ENCODE measurements around the gene CHMP3.

The CHMP3 gene

DNA sequence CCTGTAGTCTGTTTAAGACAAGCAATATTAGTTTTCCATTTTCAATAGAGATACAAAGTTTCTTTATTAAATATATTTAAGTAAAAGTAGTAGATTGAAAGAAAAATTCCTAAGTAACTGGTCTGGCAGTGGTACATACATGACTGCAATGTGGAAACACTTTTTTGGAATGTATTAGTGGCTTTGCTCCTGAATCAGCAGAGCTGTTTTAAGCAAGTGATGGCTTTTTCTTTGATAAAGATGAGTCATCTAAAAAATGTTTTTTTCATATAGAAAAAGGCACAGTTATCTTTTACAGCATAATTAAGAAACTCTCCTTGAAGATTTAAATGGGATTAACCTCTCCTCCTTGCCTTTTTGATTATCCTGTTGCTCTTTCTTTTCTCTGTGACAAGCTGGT is 87.2 kb downstream of the CHMP3 start:
- no peaks in the 10 kb centered on the region for H4K20me1 ChIP-seq (ENCODE audit: control insufficient read depth, insufficient read depth, low read depth, low read length)
- H3K27ac ChIP-seq (ENCODE audit: low read depth, low read length) = no peak overlapping the region
- no peaks in the 10 kb centered on the region for H3K27me3 ChIP-seq (ENCODE audit: control insufficient read depth, low read length)
- no peak overlapping the region for H3K4me3 ChIP-seq (ENCODE audit: low read length)
- H3K79me2 ChIP-seq (ENCODE audit: control insufficient read depth, low read length) = no peaks in the 10 kb centered on the region
- H3K9me3 ChIP-seq (ENCODE audit: control insufficient read depth, insufficient read depth, low read length) = no peaks in the 10 kb centered on the region
- no peaks in the 10 kb centered on the region for H3F3A ChIP-seq (ENCODE audit: control insufficient read depth, insufficient read depth)
- no peak overlapping the region for H3K4me2 ChIP-seq (ENCODE audit: low read length)
- peaks cover 92% of the 10 kb centered on the region for H3K36me3 ChIP-seq (ENCODE audit: control insufficient read depth, low read length)
- TF ChIP-seq, protein P1, sequence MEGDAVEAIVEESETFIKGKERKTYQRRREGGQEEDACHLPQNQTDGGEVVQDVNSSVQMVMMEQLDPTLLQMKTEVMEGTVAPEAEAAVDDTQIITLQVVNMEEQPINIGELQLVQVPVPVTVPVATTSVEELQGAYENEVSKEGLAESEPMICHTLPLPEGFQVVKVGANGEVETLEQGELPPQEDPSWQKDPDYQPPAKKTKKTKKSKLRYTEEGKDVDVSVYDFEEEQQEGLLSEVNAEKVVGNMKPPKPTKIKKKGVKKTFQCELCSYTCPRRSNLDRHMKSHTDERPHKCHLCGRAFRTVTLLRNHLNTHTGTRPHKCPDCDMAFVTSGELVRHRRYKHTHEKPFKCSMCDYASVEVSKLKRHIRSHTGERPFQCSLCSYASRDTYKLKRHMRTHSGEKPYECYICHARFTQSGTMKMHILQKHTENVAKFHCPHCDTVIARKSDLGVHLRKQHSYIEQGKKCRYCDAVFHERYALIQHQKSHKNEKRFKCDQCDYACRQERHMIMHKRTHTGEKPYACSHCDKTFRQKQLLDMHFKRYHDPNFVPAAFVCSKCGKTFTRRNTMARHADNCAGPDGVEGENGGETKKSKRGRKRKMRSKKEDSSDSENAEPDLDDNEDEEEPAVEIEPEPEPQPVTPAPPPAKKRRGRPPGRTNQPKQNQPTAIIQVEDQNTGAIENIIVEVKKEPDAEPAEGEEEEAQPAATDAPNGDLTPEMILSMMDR (IDR thresholded peaks at IDR 0.05; ENCODE audit: low read depth, low read length, poor library complexity, severe bottlenecking) = no peak
- no peak for TF ChIP-seq EZH2phosphoT487 (IDR thresholded peaks at IDR 0.05; ENCODE audit: borderline replicate concordance, low read length)
- H3K9me2 ChIP-seq (replicated peaks; ENCODE audit: control insufficient read depth, low read length) = no peaks in the 10 kb centered on the region
- H3K4me1 ChIP-seq (ENCODE audit: control insufficient read depth, low read length) = no peaks in the 10 kb centered on the region

DNA sequence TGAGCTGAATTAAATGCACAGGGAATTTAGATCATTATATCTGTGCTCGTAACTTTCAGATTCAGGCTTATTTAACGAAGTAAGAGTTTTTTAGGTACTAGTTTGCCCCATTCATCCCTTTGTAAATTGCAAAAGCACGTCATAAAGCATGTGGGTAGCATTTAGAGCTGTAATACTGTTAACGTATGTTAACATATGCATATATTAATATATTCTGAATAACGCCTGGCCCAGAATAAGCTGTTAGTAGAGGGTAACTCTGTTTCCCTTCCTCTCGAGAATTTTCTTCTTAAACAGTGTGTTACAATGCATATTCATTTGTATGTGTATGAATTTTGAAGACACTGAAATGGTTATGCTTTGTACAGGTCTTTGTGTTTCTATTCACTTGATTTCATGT is 91.6 kb downstream of the CHMP3 start:
- Histone ChIP-seq H4K20me1 (ENCODE audit: control insufficient read depth, insufficient read depth, low read depth, low read length) (no peaks in the 10 kb centered on the region), H3K27ac (ENCODE audit: low read depth, low read length) (no peak overlapping the region), H3K9me3 (ENCODE audit: control insufficient read depth, insufficient read depth, low read length) (no peaks in the 10 kb centered on the region), H3K4me3 (ENCODE audit: low read length) (no peak overlapping the region), H3K79me2 (ENCODE audit: control insufficient read depth, low read length) (no peaks in the 10 kb centered on the region), H3K27me3 (ENCODE audit: control insufficient read depth, low read length) (no peaks in the 10 kb centered on the region), H3K36me3 (ENCODE audit: control insufficient read depth, low read length) (peaks cover 93% of the 10 kb centered on the region), H3K4me1 (ENCODE audit: control insufficient read depth, low read length) (no peaks in the 10 kb centered on the region), H3F3A (ENCODE audit: control insufficient read depth, insufficient read depth) (no peaks in the 10 kb centered on the region), H3K9me2 (replicated peaks; ENCODE audit: control insufficient read depth, low read length) (no peaks in the 10 kb centered on the region), H3K4me2 (ENCODE audit: low read length) (no peak overlapping the region)
- TF ChIP-seq, protein P1 (IDR thresholded peaks at IDR 0.05; ENCODE audit: low read depth, low read length, poor library complexity, severe bottlenecking) = no peak

DNA sequence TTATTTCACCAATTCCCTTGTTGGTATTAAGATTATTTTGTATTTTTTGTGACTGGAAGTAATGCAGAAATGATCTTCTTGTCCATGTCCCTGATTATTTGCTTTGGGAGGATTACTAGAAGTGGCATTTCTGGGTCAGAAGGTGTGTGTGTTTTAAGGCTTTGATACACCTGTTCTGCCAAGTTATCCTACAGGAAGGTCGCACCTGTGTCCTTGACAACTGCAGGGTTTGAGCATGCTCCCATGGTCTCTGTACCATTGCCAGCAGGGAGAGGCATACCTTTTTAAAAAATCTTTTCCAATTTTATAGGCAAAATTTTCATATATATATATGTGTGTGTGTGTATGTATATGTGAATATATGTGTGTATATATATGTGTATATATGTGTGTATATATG is 92.4 kb downstream of the CHMP3 start:
- Histone ChIP-seq H3K36me3 (ENCODE audit: control insufficient read depth, low read length) (peaks cover 95% of the 10 kb centered on the region), H3K4me3 (ENCODE audit: low read length) (no peak overlapping the region), H3F3A (ENCODE audit: control insufficient read depth, insufficient read depth) (no peaks in the 10 kb centered on the region), H3K4me2 (ENCODE audit: low read length) (no peak overlapping the region), H3K27me3 (ENCODE audit: control insufficient read depth, low read length) (no peaks in the 10 kb centered on the region), H3K9me3 (ENCODE audit: control insufficient read depth, insufficient read depth, low read length) (no peaks in the 10 kb centered on the region), H4K20me1 (ENCODE audit: control insufficient read depth, insufficient read depth, low read depth, low read length) (no peaks in the 10 kb centered on the region), H3K79me2 (ENCODE audit: control insufficient read depth, low read length) (no peaks in the 10 kb centered on the region), H3K27ac (ENCODE audit: low read depth, low read length) (no peak overlapping the region), H3K9me2 (replicated peaks; ENCODE audit: control insufficient read depth, low read length) (no peaks in the 10 kb centered on the region), H3K4me1 (ENCODE audit: control insufficient read depth, low read length) (no peaks in the 10 kb centered on the region)
- TF ChIP-seq EZH2phosphoT487 (IDR thresholded peaks at IDR 0.05; ENCODE audit: borderline replicate concordance, low read length) = no peak
- TF ChIP-seq, protein P1 (IDR thresholded peaks at IDR 0.05; ENCODE audit: low read depth, low read length, poor library complexity, severe bottlenecking) = no peak

All from DOHH2 (cell line).